ENCODE results near the gene IL25.

IL25 gene

DNA sequence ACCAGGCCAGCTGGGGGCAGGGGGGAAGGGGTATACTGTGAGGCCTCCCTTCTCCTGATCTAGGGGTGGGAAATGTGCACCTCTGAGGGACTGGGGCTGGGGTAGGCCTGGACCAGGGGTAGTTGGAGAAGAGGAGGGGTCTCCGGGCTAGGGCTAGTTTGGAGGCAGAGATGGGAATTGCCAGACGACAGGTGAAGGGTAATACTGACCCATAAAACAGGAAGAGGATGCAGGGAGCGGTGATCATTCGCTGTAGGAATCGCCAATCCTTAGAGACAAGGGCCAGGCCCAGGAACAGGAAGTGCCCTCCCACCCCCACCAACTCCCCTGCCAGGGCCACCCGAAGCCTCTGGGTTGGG is 24.3 kb upstream of the IL25 start:
- TF ChIP-seq, protein P1, sequence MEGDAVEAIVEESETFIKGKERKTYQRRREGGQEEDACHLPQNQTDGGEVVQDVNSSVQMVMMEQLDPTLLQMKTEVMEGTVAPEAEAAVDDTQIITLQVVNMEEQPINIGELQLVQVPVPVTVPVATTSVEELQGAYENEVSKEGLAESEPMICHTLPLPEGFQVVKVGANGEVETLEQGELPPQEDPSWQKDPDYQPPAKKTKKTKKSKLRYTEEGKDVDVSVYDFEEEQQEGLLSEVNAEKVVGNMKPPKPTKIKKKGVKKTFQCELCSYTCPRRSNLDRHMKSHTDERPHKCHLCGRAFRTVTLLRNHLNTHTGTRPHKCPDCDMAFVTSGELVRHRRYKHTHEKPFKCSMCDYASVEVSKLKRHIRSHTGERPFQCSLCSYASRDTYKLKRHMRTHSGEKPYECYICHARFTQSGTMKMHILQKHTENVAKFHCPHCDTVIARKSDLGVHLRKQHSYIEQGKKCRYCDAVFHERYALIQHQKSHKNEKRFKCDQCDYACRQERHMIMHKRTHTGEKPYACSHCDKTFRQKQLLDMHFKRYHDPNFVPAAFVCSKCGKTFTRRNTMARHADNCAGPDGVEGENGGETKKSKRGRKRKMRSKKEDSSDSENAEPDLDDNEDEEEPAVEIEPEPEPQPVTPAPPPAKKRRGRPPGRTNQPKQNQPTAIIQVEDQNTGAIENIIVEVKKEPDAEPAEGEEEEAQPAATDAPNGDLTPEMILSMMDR (IDR thresholded peaks at IDR 0.05; ENCODE audit: low read depth, low read length): no peak
- no peak for DNase-seq (ENCODE audit: extremely low read depth, low read depth)

DNA sequence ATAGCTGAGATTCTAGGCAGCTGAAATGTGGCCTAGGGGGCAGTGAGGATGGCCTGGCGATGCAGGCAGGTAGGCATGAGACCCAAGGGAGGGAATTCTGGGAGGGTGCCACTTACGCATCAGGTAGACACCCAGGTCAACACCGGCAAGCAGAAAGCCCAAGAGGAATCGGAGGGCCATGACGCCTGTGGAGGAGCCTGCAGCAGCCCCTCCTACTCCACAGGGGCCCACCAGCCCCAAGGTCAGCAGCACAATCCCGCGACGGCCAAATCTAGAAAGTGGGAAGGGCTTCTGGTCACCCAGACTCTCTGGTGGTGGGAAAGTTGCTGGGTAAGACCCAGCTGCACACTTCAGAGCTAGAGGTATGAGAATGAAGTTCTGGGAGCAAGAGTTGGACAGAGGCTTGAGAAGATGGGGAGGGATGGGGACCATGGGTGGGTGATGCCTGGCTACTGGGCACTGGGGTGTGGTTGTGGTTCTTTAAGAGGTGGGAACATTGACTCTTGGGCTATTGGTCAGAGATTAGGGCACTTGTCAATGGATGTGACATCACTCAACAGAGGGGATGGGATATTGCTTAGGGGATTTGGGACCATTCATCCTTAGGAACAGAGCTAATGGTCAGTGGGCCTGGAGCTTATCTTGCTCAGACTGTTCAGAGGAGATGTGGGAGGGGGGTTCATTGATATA is 23.3 kb upstream of the IL25 start:
- TF ChIP-seq, protein P1 (IDR thresholded peaks at IDR 0.05; ENCODE audit: low read depth, low read length): no peak
- DNase-seq (ENCODE audit: extremely low read depth, low read depth): no peak

DNA sequence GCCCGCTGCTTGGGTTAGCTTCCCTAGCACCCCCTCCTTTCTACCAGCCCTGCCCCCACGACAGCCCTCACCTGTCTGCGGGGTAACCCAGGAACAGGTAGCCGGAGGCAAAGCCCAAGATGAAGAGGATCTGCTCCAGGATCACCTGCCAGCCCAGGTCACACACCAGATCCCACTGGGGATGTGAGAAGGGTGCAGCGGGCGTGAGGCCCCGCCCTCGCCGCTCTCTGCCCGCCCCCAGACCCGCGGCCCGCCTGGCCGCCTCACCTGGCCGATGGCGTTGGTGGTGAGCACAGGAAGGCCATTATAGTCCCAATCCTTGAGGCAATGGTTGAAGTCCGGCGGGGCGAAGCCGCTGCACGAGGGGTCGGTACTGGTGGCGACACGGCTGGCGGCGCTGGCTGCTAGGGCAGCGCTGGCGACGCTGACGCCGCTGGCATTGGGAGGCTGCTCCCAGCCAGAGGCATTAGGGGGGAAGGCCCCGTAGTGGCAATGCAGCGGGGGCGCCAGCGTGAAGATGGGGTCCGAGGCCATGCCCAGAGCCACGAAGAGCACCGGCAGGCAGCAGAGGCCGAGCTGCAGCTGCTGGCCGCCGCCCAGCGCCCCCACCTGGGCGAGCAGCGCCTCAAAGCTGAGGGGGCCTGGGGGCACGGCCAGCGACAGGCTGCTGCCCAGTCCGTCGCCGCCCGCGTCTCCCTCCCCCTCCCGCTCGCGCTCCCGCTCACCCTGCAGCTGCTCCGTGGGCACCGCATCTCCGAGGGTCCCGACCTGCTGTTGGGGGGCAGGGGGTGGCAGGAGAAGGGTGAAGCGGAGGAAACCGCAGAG is 20.7 kb upstream of the IL25 start:
- TF ChIP-seq, protein P1 (IDR thresholded peaks at IDR 0.05; ENCODE audit: low read depth, low read length): no peak
- no peak for DNase-seq (ENCODE audit: extremely low read depth, low read depth)

DNA sequence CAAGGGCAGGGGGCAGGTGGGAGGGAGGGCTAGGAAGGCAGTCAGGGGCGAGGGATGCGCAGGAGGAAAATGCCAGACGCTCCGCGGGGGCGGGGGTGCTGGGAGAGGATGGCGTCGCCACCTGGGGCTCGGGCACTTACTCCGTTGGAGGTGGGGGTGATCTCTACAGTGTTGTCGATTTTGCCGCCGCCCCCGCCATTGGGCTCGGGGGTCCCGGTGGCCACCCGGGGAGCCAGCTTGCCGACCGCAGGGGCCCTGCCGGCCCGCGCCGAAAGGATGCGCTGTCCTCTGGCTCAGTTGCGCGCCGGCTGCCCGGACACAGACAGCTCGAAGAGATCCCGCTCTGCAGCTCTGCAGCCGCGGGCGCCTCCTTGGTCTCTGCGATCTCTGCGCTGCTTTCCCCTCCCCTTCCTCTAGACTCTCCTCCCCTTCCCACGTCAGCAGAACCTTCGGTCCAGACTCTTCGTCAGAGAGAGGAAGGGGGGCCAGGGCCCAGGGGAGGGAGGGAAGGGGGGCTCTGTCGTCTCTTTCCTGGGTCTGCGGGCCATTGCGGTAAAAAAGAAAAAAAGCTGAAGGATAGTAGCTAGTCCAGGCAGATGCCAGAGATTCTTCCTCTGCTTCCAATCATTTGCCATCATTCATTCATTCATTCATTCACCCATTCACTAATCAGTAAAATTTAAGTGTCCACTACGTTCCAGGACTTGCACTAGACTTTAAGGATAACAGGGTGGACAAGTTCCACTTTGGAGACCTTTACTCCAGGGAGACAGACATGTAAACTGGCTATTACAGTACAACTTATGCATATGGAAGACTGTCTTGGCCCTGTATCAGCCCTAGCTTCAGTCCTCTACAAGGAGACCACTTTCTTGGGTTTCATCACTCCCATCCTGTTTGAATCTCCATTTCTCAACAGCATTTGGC is 19.8 kb upstream of the IL25 start, which contains the start of gene SLC22A17:
SLC22A17 (minus strand) TSS at position 382 of the 927 bp plus-strand sequence.
- TF ChIP-seq, protein P1 (IDR thresholded peaks at IDR 0.05; ENCODE audit: low read depth, low read length): peak; percentile 13; the same call in 1 of the 2 replicates
- DNase-seq (ENCODE audit: extremely low read depth, low read depth): peak; percentile 58

DNA sequence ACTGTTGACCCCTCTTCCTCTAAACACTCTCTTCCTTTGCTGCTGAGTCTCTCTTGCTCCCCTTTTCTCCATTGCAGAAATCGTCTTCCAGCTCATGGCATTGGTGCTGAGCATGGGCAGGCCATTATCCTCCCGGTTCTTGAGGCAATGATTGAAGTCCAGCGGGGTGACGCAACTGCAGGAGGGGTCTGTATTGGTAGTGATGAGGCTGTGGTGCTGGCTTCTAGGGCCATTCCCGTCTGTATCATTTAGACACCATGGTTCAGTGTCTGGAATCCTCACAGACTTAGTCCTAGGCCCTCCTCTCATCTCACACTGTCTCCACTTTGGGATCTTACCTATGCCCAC is 19.2 kb upstream of the IL25 start:
- no peak for DNase-seq (ENCODE audit: extremely low read depth, low read depth)
- TF ChIP-seq, protein P1 (IDR thresholded peaks at IDR 0.05; ENCODE audit: low read depth, low read length): no peak

DNA sequence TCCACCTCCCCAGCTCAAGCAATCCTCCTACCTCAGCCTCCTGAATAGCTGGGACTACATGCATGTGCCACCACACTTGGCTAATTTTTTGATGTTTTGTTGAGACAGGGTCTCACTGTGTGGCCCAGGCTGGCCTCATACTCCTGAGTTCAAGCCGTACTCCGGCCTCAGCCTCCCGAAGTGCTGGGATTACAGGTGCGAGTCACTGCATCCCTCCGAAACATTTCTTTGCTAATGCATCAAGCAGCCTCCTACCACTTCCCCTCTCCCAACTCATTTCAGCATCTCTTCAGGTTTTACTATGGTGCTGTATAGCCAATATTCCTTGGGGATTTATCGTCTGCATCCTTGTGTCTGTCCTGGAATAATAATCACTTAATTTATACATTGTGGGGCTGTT is 17.6 kb upstream of the IL25 start:
- TF ChIP-seq, protein P1 (IDR thresholded peaks at IDR 0.05; ENCODE audit: low read depth, low read length): no peak
- DNase-seq (ENCODE audit: extremely low read depth, low read depth): no peak

All from AG09319 (cell line).